GM23338 (cell line): ENCODE data around the gene GRIN2A. TPM values are rescaled to one million over a fixed set of nuclear protein-coding genes. Genes with fewer than 3 reads are reported as not detected.

Experiments used
- ATAC-seq: fragments of 200-7000 bp; cut with Tn5 transposase; 3 replicates; pipeline ENCODE4 v1.9.1; 2020
- DNase-seq: peaks from one replicate; pipeline ENCODE4 v3.0.0-alpha.2; 2015; ENCODE audit warnings: low spot score
- H2AFZ ChIP-seq: fragments of 200-600 bp; sonication (generic); 2 replicates; pipeline ENCODE4 v1.8.0; 2016; ENCODE audit warnings: antibody characterized with exemption, mild to moderate bottlenecking, moderate library complexity
- H3F3A ChIP-seq: fragments of 200-600 bp; sonication (generic); replicated peaks from 2 replicates; pipeline ENCODE4 v1.8.0; 2017; ENCODE audit warnings: antibody characterized with exemption, mixed run types, low read depth
- H3K27ac ChIP-seq: fragments of 200-600 bp; sonication (generic); 2 replicates; pipeline ENCODE4 v1.6.1; 2016; ENCODE audit warnings: low read depth
- H3K27me3 ChIP-seq: fragments of 200-600 bp; sonication (generic); 2 replicates; pipeline ENCODE4 v1.8.0; 2016; ENCODE audit warnings: mild to moderate bottlenecking, mixed run types, moderate library complexity; ENCODE audit not compliant: insufficient read depth
- H3K36me3 ChIP-seq: fragments of 200-600 bp; sonication (generic); 2 replicates; pipeline ENCODE4 v1.8.0; 2016; ENCODE audit warnings: mild to moderate bottlenecking; ENCODE audit not compliant: insufficient read depth
- H3K4me1 ChIP-seq: fragments of 200-600 bp; sonication (generic); 2 replicates; pipeline ENCODE4 v1.8.0; 2016; ENCODE audit warnings: mild to moderate bottlenecking, moderate library complexity; ENCODE audit not compliant: insufficient read depth
- H3K4me2 ChIP-seq: fragments of 200-600 bp; sonication (generic); 2 replicates; pipeline ENCODE4 v1.7.1; 2017; ENCODE audit warnings: mixed run types
- H3K4me3 ChIP-seq: fragments of 200-600 bp; sonication (generic); 2 replicates; pipeline ENCODE4 v1.6.1; 2016; ENCODE audit warnings: mixed run types
- H3K79me2 ChIP-seq: fragments of 200-600 bp; sonication (generic); replicated peaks from 2 replicates; pipeline ENCODE4 v1.8.0; 2017; ENCODE audit warnings: mild to moderate bottlenecking; ENCODE audit not compliant: insufficient read depth
- H3K9me2 ChIP-seq: fragments of 200-600 bp; sonication (generic); 2 replicates; pipeline ENCODE4 v1.8.0; 2017; ENCODE audit not compliant: insufficient read depth
- H4K20me1 ChIP-seq: fragments of 200-600 bp; sonication (generic); replicated peaks from 2 replicates; pipeline ENCODE4 v1.8.0; 2017; ENCODE audit warnings: mild to moderate bottlenecking; ENCODE audit not compliant: insufficient read depth
- H3K27ac Mint-ChIP-seq: 2 replicates; pipeline ENCODE4 v1.8.0; 2020; ENCODE audit warnings: inconsistent platforms, mild to moderate bottlenecking, moderate library complexity, mixed read lengths
- H3K27me3 Mint-ChIP-seq: 3 replicates; pipeline ENCODE4 v1.8.0; 2022; ENCODE audit warnings: low read depth, mild to moderate bottlenecking, moderate library complexity, mixed read lengths, inconsistent platforms; ENCODE audit not compliant: insufficient read depth, poor library complexity
- H3K36me3 Mint-ChIP-seq: 3 replicates; pipeline ENCODE4 v1.8.0; 2021; ENCODE audit warnings: low read depth, mild to moderate bottlenecking, inconsistent platforms, moderate library complexity, mixed read lengths
- H3K4me1 Mint-ChIP-seq: 3 replicates; pipeline ENCODE4 v1.8.0; 2020; ENCODE audit warnings: mild to moderate bottlenecking, inconsistent platforms, mixed read lengths
- H3K4me3 Mint-ChIP-seq: 3 replicates; pipeline ENCODE4 v1.8.0; 2021; ENCODE audit warnings: moderate library complexity, mild to moderate bottlenecking, inconsistent platforms, mixed read lengths
- H3K9me3 Mint-ChIP-seq: 3 replicates; pipeline ENCODE4 v1.8.0; 2020; ENCODE audit warnings: moderate library complexity, mild to moderate bottlenecking, inconsistent platforms, mixed read lengths
- CREB1 ChIP-seq: fragments of 250-450 bp; sonication (Bioruptor Pico); IDR thresholded peaks from 2 replicates; pipeline ENCODE4 v1.5.0; 2020; ENCODE audit warnings: low read depth, mild to moderate bottlenecking, moderate library complexity
- EZH2 ChIP-seq: fragments of 200-600 bp; sonication (generic); IDR thresholded peaks from one replicate; pipeline ENCODE4 v1.8.0; 2017; ENCODE audit warnings: antibody characterized with exemption, mild to moderate bottlenecking, low read depth; ENCODE audit not compliant: unreplicated experiment
- JUNB ChIP-seq: IDR thresholded peaks from one replicate; pipeline ENCODE4 v1.6.1; 2016; ENCODE audit warnings: antibody characterized with exemption; ENCODE audit not compliant: unreplicated experiment
- NANOG ChIP-seq: IDR thresholded peaks from 2 replicates; pipeline ENCODE4 v1.6.1; 2016; ENCODE audit warnings: antibody characterized with exemption, borderline replicate concordance
- STAT1 ChIP-seq: IDR thresholded peaks from one replicate; pipeline ENCODE4 v1.6.1; 2016; ENCODE audit warnings: antibody characterized with exemption; ENCODE audit not compliant: unreplicated experiment
- ZNF114 ChIP-seq: fragments of 250-450 bp; sonication (Bioruptor Pico); IDR thresholded peaks from 2 replicates; pipeline ENCODE4 v1.5.0; 2020; ENCODE audit warnings: mild to moderate bottlenecking, moderate library complexity
- ZNF331 ChIP-seq: fragments of 250-450 bp; sonication (Bioruptor Pico); IDR thresholded peaks from 2 replicates; pipeline ENCODE4 v1.5.0; 2020; ENCODE audit warnings: low read depth, mild to moderate bottlenecking, moderate library complexity
- polyA plus RNA-seq: library from polyadenylated mRNA; unstranded; fragments of >200 nt; fragmentation: Nextera tagmentation; extraction: Ambion mirVana; gene quantifications from 2 replicates; pipeline ENCODE4 v1.2.1, GENCODE V29; 2016
- total RNA-seq: library from RNA; depleted of rRNA; stranded (reverse); fragments of >200 nt; shearing (Covaris generic); gene quantifications from 2 replicates; pipeline ENCODE4 v1.2.3, GENCODE V29; 2014
- TF ChIP-seq, protein P1 (sequence below): fragments of 250-450 bp; sonication (Bioruptor Pico); IDR thresholded peaks from 2 replicates; pipeline ENCODE4 v1.5.0; 2020; ENCODE audit warnings: mild to moderate bottlenecking, moderate library complexity
- TF ChIP-seq, protein P2 (sequence below), 2 experiments: fragments of 200-600 bp in 1 of 2; sonication (generic) in 1 of 2; conservative IDR thresholded peaks; 2 replicates each; pipeline versions ENCODE4 v1.5.1 to v1.6.1; 2016 to 2017; ENCODE audit warnings: antibody characterized with exemption in 2 of 2, low read depth in 2 of 2, mild to moderate bottlenecking in 2 of 2, moderate library complexity in 1 of 2
- TF ChIP-seq, protein P3 (sequence below): IDR thresholded peaks from one replicate; pipeline ENCODE4 v1.6.1; 2018; ENCODE audit warnings: antibody characterized with exemption; ENCODE audit not compliant: unreplicated experiment
- TF ChIP-seq, protein P4 (sequence below): IDR thresholded peaks from 2 replicates; pipeline ENCODE4 v1.6.1; 2016; ENCODE audit warnings: antibody characterized with exemption

The GRIN2A gene
- total and polyA plus RNA-seq, 2 experiments from 2014 or later, result 0.89 to 5.1 TPM

DNA sequence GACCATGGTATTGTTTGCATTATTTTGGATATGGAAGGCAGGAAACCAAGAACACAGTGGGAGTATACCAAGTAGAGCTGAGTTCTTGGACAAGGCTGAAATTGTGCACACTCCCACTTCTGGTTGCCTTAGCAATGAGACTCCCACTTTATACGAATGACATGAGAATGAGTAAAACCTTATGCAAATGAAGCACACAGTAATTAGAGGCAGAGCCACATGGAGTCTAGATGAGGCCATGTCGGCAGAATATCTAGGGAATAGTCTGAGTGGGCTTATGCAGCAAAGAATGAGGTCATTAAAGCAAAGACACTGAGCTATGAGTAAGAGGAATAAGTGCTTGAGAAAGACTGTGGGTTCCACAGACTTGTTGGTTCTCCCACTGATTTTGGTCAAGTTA, 178.7 kb downstream of the GRIN2A start (continued):
- TF ChIP-seq, protein P1, sequence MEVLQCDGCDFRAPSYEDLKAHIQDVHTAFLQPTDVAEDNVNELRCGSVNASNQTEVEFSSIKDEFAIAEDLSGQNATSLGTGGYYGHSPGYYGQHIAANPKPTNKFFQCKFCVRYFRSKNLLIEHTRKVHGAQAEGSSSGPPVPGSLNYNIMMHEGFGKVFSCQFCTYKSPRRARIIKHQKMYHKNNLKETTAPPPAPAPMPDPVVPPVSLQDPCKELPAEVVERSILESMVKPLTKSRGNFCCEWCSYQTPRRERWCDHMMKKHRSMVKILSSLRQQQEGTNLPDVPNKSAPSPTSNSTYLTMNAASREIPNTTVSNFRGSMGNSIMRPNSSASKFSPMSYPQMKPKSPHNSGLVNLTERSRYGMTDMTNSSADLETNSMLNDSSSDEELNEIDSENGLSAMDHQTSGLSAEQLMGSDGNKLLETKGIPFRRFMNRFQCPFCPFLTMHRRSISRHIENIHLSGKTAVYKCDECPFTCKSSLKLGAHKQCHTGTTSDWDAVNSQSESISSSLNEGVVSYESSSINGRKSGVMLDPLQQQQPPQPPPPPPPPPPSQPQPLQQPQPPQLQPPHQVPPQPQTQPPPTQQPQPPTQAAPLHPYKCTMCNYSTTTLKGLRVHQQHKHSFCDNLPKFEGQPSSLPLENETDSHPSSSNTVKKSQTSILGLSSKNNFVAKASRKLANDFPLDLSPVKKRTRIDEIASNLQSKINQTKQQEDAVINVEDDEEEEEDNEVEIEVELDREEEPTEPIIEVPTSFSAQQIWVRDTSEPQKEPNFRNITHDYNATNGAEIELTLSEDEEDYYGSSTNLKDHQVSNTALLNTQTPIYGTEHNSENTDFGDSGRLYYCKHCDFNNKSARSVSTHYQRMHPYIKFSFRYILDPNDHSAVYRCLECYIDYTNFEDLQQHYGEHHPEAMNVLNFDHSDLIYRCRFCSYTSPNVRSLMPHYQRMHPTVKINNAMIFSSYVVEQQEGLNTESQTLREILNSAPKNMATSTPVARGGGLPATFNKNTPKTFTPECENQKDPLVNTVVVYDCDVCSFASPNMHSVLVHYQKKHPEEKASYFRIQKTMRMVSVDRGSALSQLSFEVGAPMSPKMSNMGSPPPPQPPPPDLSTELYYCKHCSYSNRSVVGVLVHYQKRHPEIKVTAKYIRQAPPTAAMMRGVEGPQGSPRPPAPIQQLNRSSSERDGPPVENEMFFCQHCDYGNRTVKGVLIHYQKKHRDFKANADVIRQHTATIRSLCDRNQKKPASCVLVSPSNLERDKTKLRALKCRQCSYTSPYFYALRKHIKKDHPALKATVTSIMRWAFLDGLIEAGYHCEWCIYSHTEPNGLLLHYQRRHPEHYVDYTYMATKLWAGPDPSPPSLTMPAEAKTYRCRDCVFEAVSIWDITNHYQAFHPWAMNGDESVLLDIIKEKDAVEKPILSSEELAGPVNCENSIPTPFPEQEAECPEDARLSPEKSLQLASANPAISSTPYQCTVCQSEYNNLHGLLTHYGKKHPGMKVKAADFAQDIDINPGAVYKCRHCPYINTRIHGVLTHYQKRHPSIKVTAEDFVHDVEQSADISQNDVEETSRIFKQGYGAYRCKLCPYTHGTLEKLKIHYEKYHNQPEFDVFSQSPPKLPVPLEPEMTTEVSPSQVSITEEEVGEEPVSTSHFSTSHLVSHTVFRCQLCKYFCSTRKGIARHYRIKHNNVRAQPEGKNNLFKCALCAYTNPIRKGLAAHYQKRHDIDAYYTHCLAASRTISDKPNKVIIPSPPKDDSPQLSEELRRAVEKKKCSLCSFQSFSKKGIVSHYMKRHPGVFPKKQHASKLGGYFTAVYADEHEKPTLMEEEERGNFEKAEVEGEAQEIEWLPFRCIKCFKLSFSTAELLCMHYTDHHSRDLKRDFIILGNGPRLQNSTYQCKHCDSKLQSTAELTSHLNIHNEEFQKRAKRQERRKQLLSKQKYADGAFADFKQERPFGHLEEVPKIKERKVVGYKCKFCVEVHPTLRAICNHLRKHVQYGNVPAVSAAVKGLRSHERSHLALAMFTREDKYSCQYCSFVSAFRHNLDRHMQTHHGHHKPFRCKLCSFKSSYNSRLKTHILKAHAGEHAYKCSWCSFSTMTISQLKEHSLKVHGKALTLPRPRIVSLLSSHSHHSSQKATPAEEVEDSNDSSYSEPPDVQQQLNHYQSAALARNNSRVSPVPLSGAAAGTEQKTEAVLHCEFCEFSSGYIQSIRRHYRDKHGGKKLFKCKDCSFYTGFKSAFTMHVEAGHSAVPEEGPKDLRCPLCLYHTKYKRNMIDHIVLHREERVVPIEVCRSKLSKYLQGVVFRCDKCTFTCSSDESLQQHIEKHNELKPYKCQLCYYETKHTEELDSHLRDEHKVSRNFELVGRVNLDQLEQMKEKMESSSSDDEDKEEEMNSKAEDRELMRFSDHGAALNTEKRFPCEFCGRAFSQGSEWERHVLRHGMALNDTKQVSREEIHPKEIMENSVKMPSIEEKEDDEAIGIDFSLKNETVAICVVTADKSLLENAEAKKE, result no peak
- TF ChIP-seq, protein P2, sequence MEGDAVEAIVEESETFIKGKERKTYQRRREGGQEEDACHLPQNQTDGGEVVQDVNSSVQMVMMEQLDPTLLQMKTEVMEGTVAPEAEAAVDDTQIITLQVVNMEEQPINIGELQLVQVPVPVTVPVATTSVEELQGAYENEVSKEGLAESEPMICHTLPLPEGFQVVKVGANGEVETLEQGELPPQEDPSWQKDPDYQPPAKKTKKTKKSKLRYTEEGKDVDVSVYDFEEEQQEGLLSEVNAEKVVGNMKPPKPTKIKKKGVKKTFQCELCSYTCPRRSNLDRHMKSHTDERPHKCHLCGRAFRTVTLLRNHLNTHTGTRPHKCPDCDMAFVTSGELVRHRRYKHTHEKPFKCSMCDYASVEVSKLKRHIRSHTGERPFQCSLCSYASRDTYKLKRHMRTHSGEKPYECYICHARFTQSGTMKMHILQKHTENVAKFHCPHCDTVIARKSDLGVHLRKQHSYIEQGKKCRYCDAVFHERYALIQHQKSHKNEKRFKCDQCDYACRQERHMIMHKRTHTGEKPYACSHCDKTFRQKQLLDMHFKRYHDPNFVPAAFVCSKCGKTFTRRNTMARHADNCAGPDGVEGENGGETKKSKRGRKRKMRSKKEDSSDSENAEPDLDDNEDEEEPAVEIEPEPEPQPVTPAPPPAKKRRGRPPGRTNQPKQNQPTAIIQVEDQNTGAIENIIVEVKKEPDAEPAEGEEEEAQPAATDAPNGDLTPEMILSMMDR (conservative IDR thresholded peaks at IDR 0.05; ENCODE audit: low read depth in 2 of 2), result no peak
- no peak for TF ChIP-seq STAT1

DNA sequence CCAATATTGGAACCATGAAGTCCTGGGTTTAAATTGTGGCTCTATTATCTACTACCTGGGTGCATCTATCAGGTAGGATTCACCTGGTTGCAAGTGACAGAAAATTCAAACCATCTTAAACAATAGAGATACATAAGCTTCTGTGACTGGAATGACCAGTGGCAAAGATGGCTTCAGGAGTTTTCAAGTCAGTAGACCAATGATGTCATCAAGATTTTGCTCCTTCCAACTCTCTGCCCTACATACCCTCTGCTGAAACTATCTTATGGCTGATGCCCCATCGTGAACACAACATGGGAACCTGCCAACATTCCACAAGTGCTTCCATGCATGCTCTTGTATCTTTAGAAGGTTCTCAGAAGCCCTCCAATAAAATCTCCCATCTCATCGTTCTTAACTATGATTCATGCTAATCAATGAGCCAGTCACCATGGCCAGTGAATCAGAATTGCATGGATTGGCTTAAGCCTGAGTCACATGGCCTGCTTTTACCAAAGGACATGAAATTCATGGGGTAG, 180.9 kb downstream of the GRIN2A start:
- Mint-ChIP-seq H3K4me3 (no peak overlapping the region), H3K27ac (no peak overlapping the region), H3K27me3 (no peaks in the 10 kb centered on the region), H3K36me3 (no peaks in the 10 kb centered on the region), H3K4me1 (peaks cover 2% of the 10 kb centered on the region), H3K9me3 (peaks cover 9% of the 10 kb centered on the region; the same call in 2 of the 3 replicates)
- Histone ChIP-seq H3K79me2 (no peaks in the 10 kb centered on the region), H3K9me2 (peaks cover 22% of the 10 kb centered on the region; the same call in 1 of the 2 replicates), H3F3A (no peaks in the 10 kb centered on the region), H3K4me2 (no peak overlapping the region), H3K4me3 (no peak overlapping the region), H3K4me1 (peaks cover 1% of the 10 kb centered on the region; the same call in 1 of the 2 replicates), H3K36me3 (no peaks in the 10 kb centered on the region), H3K27me3 (no peaks in the 10 kb centered on the region), H2AFZ (no peak overlapping the region), H4K20me1 (no peaks in the 10 kb centered on the region), H3K27ac (no peak overlapping the region)
- DNase-seq (no peak), ATAC-seq (no peak)
- TF ChIP-seq JUNB (no peak), CREB1 (CRISPR knock-in tag) (no peak), EZH2 (no peak), NANOG (no peak), ZNF114 (CRISPR knock-in tag) (no peak), ZNF331 (CRISPR knock-in tag) (no peak)
- TF ChIP-seq, protein P3, sequence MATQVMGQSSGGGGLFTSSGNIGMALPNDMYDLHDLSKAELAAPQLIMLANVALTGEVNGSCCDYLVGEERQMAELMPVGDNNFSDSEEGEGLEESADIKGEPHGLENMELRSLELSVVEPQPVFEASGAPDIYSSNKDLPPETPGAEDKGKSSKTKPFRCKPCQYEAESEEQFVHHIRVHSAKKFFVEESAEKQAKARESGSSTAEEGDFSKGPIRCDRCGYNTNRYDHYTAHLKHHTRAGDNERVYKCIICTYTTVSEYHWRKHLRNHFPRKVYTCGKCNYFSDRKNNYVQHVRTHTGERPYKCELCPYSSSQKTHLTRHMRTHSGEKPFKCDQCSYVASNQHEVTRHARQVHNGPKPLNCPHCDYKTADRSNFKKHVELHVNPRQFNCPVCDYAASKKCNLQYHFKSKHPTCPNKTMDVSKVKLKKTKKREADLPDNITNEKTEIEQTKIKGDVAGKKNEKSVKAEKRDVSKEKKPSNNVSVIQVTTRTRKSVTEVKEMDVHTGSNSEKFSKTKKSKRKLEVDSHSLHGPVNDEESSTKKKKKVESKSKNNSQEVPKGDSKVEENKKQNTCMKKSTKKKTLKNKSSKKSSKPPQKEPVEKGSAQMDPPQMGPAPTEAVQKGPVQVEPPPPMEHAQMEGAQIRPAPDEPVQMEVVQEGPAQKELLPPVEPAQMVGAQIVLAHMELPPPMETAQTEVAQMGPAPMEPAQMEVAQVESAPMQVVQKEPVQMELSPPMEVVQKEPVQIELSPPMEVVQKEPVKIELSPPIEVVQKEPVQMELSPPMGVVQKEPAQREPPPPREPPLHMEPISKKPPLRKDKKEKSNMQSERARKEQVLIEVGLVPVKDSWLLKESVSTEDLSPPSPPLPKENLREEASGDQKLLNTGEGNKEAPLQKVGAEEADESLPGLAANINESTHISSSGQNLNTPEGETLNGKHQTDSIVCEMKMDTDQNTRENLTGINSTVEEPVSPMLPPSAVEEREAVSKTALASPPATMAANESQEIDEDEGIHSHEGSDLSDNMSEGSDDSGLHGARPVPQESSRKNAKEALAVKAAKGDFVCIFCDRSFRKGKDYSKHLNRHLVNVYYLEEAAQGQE, result no peak
- TF ChIP-seq, protein P4, sequence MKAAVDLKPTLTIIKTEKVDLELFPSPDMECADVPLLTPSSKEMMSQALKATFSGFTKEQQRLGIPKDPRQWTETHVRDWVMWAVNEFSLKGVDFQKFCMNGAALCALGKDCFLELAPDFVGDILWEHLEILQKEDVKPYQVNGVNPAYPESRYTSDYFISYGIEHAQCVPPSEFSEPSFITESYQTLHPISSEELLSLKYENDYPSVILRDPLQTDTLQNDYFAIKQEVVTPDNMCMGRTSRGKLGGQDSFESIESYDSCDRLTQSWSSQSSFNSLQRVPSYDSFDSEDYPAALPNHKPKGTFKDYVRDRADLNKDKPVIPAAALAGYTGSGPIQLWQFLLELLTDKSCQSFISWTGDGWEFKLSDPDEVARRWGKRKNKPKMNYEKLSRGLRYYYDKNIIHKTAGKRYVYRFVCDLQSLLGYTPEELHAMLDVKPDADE, result no peak
